Lower leg skin (tissue), 3 donors: Measurements from ENCODE around the gene ERVH48-1.
"Not testable (repeated sequence)": the region's sequence is repeated elsewhere in the genome, so short reads cannot be mapped to it uniquely, and the experiment has no call there.

Source experiments
- POLR2A ChIP-seq, 2 donors: fragments of 450-650 bp; IDR thresholded peaks; one replicate each; pipeline ENCODE4 v1.6.1; 2016 to 2017; ENCODE audit warnings: antibody characterized with exemption in 2 of 2, mild to moderate bottlenecking in 1 of 2, moderate library complexity in 1 of 2
- TF ChIP-seq, protein P1 (sequence below), 3 donors: fragments of 450-650 bp; IDR thresholded peaks; one replicate each; pipeline ENCODE4 v1.5.1; 2016; ENCODE audit warnings: antibody characterized with exemption in 3 of 3, mild to moderate bottlenecking in 3 of 3, moderate library complexity in 2 of 3

DNA sequence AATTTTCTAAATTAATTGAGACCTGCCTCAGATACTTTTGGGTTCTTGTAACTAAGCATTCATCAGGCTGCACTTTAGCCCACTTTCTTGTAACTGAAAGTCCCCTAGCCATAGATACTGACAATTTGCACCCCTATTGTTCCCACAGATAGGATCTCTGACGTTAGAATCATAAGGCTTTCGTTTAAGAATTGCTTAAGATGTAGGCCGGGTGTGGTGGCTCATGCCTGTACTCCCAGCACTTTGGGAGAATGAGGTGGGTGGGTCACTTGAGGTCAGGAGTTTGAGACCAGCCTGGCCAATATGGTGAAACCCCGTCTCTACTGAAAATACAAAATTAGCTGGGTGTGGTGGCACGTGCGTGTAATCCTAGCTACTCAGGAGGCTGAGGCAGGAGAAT lies 32.7 kb upstream of the ERVH48-1 start:
- TF ChIP-seq, protein P1, sequence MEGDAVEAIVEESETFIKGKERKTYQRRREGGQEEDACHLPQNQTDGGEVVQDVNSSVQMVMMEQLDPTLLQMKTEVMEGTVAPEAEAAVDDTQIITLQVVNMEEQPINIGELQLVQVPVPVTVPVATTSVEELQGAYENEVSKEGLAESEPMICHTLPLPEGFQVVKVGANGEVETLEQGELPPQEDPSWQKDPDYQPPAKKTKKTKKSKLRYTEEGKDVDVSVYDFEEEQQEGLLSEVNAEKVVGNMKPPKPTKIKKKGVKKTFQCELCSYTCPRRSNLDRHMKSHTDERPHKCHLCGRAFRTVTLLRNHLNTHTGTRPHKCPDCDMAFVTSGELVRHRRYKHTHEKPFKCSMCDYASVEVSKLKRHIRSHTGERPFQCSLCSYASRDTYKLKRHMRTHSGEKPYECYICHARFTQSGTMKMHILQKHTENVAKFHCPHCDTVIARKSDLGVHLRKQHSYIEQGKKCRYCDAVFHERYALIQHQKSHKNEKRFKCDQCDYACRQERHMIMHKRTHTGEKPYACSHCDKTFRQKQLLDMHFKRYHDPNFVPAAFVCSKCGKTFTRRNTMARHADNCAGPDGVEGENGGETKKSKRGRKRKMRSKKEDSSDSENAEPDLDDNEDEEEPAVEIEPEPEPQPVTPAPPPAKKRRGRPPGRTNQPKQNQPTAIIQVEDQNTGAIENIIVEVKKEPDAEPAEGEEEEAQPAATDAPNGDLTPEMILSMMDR (IDR thresholded peaks at IDR 0.05), result not testable (repeated sequence)
- not testable (repeated sequence) for TF ChIP-seq POLR2A (IDR thresholded peaks at IDR 0.05)
